GM20431 (cell line): Measurements from ENCODE around the gene SOX6.

ENCODE experiments used
- in situ Hi-C: fragments of 300-500 bp; cut with MseI, MboI; formaldehyde crosslinking; loops from one replicate; pipeline ENCODE4 v1.15.0; 2020; ENCODE audit warnings: low sequenced_read_pairs; ENCODE audit not compliant: unreplicated experiment

The SOX6 gene

GRCh38 chr11:16120008-16120407, 236.3 kb downstream of the SOX6 start:
- in situ Hi-C loops = no loop called here

DNA sequence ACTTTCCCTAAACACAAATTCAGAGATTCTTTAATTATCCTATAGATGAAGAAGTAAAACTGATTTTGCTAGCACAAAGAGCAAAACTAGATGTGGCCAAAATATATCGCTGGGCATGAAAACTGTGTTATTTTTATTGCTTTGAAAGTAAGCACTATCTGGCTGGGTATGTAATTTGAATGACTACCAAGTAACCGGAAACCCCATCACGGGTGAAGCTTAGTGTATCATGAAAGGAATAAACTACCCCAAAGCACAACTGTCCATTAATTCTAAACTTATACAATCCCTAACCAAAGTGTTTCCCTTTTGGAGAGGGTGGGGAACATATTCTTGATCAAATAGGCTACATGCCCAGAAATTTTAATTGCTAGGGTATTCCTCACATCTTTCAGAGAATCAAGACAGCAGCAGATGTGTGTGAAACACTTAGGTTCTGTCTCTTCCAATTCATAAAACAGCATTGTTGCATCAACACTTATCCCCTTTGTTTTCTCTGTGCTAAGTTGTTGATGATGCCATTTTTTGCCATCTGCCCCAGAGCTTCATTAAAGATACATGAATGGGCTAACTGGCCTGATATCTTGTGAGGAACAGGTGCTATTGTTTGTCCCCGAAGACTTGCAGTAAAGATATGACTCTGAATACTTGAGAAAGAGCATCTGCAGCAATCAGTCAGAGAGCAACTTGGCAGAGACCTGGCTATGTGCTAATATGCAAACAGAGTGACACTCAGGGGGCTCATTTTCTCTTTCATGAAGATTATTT, 238.2 kb downstream of the SOX6 start:
- in situ Hi-C loops = no loop called here

DNA sequence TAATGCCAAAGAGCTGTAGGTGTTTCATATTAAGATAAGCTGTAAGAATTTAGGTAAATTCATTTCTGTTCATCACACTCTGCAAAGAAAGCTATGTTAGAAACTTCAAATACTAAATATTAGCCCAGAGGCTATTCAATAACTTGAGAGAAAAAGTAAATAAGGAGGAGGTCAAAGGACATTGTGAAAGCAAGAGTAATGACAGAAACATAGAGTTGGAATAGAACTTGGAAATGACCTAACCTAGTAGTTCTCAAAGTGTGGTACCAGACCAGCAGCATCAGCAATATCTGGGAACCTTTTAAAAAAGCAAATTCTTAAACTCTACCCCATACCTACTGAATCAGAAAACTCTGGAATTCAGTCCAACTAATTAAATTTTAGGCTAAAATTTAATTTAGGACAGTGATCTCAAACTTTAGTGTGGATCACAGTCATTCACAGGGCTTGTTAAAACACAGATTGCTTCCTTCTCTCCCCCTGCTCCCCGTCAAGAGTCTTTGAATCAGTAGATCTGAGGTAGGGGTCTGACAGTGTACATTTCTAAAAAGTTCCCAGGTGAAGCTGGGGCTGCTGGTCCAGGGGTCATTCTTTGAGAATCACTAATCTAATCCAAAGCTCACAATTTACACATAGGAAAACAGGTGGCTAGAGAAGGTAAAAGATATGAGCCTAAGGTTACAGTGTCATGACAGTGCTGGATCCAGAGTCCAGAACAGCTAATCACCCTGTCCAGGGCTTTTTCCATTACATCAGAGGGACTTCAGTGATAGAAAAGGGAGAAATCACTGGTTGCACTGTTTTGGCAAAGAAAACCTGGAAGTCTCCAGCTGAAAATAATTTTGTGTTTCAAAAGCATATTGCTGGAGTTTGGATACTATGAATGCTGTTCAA, 241.1 kb downstream of the SOX6 start:
- in situ Hi-C loops = no loop called here

GRCh38 chr11:16114431-16114830, 241.9 kb downstream of the SOX6 start:
- in situ Hi-C loops = no loop called here

- in situ Hi-C loops = no loop called here
Measured at GRCh38 chr11:16111690-16112089, 244.7 kb downstream of the SOX6 start.

DNA sequence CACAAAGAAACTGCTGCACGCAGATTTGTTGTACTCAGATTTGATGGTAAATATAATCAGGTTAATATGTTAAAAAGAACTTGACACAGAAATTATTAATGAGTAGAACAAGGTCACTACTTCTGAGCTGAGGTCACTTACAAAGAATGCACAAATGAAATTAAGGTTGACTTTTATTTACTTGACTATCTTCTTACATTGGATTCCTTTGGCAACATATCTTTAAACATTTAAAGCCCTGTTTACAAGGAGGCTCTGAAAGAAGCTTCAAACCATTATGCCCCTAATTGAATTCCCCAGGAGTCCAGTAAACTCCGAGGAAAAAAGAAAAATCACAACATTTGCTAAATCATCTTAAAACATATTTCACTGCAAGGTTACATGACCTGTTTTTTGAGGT, 245.5 kb downstream of the SOX6 start:
- in situ Hi-C loops = no loop called here

DNA sequence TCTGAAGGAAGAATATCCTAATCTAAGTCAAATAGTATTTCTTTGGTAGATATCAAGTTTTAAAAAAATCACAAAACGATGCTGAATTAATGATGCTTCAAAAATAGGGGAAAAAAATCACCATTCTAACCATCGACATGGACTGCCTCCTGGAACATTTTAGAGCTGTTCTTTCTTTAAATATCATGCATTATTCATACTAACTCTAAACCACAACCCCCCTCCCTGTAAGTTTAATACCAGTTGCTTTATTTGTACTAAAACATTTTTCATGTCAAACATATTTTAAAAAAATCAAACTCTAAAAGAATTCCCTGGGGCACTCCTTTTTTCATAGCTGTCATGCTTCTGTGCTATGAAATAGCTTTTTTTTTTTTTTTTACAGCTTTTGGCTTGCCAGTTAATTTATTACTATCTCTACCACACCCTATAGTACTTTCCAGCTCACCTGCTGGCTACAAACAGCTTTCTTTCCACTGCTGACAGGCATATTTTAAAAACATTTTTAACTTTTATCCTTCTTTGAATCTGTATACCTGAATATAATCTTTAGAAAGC, 256.9 kb downstream of the SOX6 start:
- in situ Hi-C loops = no loop called here

- in situ Hi-C loops = no loop called here
Measured at GRCh38 chr11:16098526-16099205, 257.7 kb downstream of the SOX6 start.

GRCh38 chr11:16097543-16097942, 258.8 kb downstream of the SOX6 start:
- in situ Hi-C loops = no loop called here

GRCh38 chr11:16096336-16096735, 260.0 kb downstream of the SOX6 start:
- in situ Hi-C loops = no loop called here

- in situ Hi-C loops = no loop called here
Measured at GRCh38 chr11:16095756-16096155, 260.6 kb downstream of the SOX6 start.

DNA sequence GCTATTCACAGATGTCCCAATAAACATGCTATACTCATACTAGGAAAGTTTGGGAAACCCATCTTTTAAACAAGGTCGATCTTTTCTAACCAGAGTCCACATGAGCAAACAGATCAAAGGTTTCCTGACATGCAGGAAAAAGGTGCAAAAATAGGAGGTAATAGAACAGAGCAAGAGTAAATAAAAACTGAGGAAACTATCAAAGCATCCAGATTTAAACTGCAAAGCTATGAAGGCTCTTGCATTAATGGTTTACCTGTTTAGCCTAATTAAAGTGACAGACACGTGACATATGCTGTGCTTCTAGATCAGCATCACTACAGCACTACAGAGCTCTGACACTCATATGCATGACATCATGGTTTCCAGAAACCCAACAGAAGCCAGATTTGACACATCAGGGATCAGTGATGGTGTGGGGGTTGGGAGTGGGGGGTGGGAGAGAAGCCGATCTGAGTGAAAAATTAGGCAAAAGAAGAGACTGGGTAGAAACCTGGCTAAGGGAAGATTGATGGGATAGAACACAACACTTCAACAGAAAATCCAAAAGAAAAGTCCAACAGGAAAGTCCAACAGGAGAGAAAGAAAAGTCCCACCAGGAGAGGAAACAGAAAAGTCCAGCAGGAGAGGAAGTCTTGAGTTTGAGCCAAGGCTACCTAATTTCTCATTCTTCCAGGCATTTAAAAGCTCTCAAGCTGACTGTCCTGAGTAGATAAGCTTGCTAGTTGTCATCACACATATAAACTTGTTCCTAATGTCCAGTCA, 262.3 kb downstream of the SOX6 start:
- in situ Hi-C loops = no loop called here

GRCh38 chr11:16091862-16092261, 264.5 kb downstream of the SOX6 start:
- in situ Hi-C loops = no loop called here

GRCh38 chr11:16089481-16089880, 266.9 kb downstream of the SOX6 start:
- in situ Hi-C loops = no loop called here

GRCh38 chr11:16088774-16089173, 267.6 kb downstream of the SOX6 start:
- in situ Hi-C loops = no loop called here

GRCh38 chr11:16087886-16088285, 268.5 kb downstream of the SOX6 start:
- in situ Hi-C loops = no loop called here

GRCh38 chr11:16086229-16086819, 270.0 kb downstream of the SOX6 start:
- in situ Hi-C loops = no loop called here

- in situ Hi-C loops = no loop called here
Measured at GRCh38 chr11:16082095-16083055, 274.0 kb downstream of the SOX6 start.
